NK-92 (cell line): ENCODE data around the gene PRR14.
"Not testable (repeated sequence)": the region's sequence is repeated elsewhere in the genome, so short reads cannot be mapped to it uniquely, and the experiment has no call there.

Experiments used
- DNase-seq: peaks from one replicate; lab custom pipeline; 2025; ENCODE audit not compliant: unreplicated experiment; lab: John Stamatoyannopoulos, UW

Gene PRR14

GRCh38 chr16:30628628-30629540 is 21.9 kb upstream of the PRR14 start:
- no peak for DNase-seq

GRCh38 chr16:30632454-30632853 is 18.3 kb upstream of the PRR14 start:
- not testable (repeated sequence) for DNase-seq

- no peak for DNase-seq
Measured at GRCh38 chr16:30633526-30633925, 17.2 kb upstream of the PRR14 start.

GRCh38 chr16:30636599-30636998 is 14.2 kb upstream of the PRR14 start:
- DNase-seq: no peak

- not testable (repeated sequence) for DNase-seq
Measured at GRCh38 chr16:30637139-30637538, 13.6 kb upstream of the PRR14 start.

GRCh38 chr16:30637944-30638343 is 12.8 kb upstream of the PRR14 start:
- no peak for DNase-seq

- no peak for DNase-seq
Measured at GRCh38 chr16:30641378-30641982, 9.3 kb upstream of the PRR14 start.

- no peak for DNase-seq
Measured at GRCh38 chr16:30644334-30644830, 6.4 kb upstream of the PRR14 start.

- no peak for DNase-seq
Measured at GRCh38 chr16:30645727-30646126, 5.0 kb upstream of the PRR14 start.

GRCh38 chr16:30647274-30647571 is 3.5 kb upstream of the PRR14 start:
- DNase-seq: no peak

GRCh38 chr16:30649725-30650368 is 913 bp upstream of the PRR14 start:
- no peak for DNase-seq

- DNase-seq: no peak
Measured at GRCh38 chr16:30651124-30652004, 604 bp downstream of the PRR14 start.

GRCh38 chr16:30652005-30652296 is 1.2 kb downstream of the PRR14 start:
- DNase-seq: no peak

- DNase-seq: no peak
Measured at GRCh38 chr16:30652718-30653117, 2.0 kb downstream of the PRR14 start.

- DNase-seq: no peak
Measured at GRCh38 chr16:30654856-30655255, 4.1 kb downstream of the PRR14 start.

- no peak for DNase-seq
Measured at GRCh38 chr16:30655815-30656347, 5.1 kb downstream of the PRR14 start.

- no peak for DNase-seq
Measured at GRCh38 chr16:30656388-30656787, 5.6 kb downstream of the PRR14 start.

GRCh38 chr16:30656974-30657865 is 6.5 kb downstream of the PRR14 start:
- no peak for DNase-seq

GRCh38 chr16:30657866-30658730 is 7.3 kb downstream of the PRR14 start, which contains the start of gene FBRS:
Gene FBRS, plus strand, starts transcription at chr16:30658431. Its CDS starts 1,088 bp downstream, at chr16:30659519.
- peak; percentile 99 for DNase-seq
